Suppressor macrophage treated with lipopolysaccharide for 1 hour (primary cell): ENCODE data around the gene ATRNL1.
"Not testable (repeated sequence)": the region's sequence is repeated elsewhere in the genome, so short reads cannot be mapped to it uniquely, and the experiment has no call there.

Experiments
- DNase-seq, 3 donors: peaks; one replicate each; pipeline ENCODE4 v3.0.0-alpha.2; 2020 to 2022

Gene ATRNL1

DNA sequence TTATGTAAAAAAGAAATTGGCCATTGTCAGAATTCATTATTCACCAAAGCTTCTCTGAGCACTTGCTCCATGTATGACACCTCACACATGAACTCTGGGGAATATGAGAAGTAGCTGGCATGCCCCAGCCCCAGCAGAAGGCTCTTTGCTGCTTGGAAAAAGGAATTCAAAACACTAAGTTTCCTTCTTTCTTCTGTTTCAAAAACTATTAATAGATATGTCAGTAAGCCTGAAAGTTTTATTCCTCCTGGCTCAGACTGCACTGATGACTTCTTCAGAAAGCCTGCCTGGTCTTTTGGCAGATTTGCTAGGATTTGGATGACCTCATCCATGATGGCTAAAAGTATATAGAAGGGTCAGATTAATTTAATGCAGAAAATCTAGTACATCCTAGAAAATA, 668.9 kb downstream of the ATRNL1 start:
- no peak for DNase-seq

DNA sequence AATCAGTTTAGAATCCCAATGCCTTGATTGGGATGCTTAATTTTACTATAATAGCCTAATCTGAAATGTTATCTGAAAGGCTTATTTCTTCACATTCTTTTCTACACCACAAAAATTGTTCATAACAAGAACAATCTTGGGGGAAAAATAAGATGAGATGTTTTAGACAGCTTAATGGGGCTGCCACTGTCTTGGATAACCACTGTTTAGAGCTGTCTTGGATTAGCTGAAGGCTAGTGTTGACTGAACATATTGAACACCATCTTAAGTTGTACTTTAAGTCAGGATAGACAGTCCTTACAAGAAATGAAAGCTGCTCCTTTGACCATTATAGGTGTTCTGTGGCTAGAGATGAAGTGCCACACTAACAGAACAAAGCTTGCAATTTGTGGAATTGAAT, 678.6 kb downstream of the ATRNL1 start:
- no peak for DNase-seq

DNA sequence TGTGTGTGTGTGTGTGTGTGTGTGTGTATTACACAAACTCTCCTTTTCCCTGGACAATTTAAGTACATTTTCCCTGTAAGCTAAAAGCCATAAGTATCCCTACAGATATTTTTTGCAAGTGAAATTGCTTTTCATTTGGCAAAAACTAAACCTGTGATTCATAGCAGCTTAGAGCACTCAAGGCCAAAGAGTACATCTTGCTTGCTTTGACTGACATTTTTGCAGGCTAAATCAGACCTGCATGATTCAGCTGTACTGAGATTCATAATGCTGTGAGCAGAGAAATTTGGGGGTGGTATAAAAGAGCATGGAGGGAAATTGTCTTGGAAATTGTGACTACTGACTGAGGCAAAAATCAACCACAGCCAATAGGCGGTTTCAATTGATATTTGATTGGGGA, 679.4 kb downstream of the ATRNL1 start:
- no peak for DNase-seq

DNA sequence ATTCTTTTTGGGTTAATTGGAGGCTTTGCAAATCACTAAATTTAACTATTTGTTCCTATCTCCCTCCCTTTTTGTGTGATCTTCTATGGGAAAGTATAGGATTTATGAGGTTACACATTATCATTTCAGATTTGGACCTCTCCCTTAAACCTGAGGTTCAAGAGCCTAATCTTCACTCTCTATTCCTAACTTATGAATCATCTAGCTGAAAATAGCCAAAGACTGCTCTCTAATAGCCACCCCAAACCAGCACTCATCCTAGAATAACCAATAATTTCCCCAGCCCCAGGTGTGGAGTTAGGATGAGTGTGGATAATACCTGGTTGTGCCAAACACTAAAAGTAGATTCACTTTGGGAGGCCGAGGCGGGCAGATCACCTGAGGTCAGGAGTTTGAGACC, 680.7 kb downstream of the ATRNL1 start:
- DNase-seq, result no peak

DNA sequence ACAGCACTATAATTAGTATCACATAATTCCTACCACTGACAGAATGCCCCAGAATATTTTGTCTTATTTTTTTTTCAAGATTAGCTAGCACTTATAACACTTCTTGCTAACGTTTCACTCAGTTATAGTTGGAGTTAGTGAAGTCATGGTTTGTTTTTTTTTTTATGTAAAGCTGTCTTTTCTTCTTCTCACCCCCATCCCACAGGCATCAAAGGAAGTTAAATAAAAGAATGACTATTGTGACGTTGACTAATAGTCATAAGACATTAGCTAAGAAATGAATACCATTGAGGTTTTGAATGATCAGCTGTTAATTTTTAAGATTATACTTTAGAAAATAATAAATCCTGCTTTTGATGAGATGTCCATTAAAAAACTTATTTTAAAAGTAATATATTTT, 681.6 kb downstream of the ATRNL1 start:
- DNase-seq, result no peak

DNA sequence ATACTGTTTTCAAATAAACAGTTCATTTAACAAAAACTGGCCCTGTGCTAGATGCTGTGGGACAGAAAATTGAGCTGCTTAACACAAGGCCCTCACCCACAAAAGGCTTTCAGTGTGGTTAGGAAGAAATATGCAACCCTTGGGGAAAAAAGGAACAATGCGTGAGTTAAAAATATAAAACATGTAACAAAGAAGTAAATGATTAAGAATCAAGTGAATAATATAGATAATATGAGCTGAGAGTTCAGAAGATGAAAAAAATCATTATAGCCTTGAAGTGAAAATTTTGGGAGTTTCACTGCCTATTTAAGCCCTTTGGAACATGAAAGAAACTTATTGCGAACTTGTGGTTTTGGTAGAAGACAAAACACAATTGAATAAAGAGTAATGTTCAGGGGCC, 684.5 kb downstream of the ATRNL1 start:
- no peak for DNase-seq

DNA sequence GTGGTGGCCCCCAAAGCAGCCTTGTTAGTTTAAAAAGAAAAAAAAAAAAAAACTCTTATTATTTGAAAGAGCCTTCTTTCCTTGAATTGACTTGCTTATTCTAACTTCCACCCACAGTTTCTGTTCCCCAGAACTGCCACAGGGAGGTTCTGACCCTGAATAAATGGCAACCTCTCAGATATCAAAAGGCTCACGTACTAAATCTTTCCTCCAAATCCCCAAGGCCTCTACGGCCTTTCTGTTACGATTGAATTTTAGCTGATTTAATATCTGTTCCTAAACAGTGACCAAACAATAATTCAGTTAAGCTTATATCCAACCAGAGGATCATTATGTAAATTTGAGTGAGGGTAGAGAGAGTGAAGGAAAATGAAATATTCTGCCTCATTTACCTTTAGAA, 697.1 kb downstream of the ATRNL1 start:
- DNase-seq, result no peak

DNA sequence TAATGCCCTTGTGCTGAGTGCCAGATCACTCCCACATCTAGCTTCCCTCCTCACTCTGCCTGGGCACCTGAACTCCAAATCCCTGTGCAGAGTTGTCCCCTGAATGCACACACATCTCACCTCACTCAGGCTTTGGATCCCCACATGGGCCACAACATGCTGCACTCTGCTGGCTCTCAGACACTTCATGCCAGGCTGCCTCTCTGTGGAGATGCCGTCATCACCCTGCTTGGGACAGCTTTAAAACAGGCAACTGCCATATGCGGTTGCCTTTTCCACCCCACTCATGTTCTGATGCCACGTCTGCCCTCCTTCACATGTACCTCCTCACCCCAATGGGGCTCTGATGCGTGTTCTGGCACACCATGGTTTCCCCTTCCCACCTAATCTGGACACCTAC, 702.8 kb downstream of the ATRNL1 start:
- DNase-seq, result no peak

DNA sequence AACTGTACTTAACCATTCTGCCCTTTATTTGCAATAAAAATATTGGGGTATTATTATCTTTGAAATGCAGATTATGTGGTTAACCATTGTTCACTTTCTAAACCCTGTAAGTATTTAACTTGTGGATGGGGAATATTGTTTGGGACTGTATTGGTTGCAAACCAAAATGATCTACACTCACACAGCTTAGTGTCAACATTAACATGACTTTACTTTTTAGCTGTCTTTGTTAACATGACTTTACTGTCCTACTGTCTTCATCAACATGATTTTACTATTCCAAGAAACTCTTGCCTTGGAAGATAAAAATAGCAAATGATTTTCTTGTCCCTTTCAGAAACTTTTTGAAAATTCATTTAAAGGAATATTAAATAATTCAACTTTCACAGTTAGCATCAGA, 708.3 kb downstream of the ATRNL1 start:
- DNase-seq, result no peak

DNA sequence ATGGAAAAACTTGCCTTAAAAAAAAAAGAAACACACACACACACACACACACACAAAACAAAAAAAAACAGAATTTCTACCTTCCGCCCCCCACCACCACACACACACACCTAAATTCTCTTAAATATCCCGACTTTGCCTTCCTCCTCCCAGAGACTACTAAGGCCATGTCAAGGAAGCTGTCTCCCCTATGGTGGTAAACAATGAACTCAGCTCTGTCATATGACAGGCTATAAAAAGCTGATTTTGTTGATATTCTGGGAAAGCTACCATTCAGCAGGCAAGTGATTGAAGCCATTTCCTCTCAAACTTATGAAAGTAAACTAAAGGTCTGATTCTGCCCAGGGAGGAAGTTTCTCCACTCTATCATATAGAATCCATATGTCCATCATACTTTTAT, 708.8 kb downstream of the ATRNL1 start:
- DNase-seq, result no peak

DNA sequence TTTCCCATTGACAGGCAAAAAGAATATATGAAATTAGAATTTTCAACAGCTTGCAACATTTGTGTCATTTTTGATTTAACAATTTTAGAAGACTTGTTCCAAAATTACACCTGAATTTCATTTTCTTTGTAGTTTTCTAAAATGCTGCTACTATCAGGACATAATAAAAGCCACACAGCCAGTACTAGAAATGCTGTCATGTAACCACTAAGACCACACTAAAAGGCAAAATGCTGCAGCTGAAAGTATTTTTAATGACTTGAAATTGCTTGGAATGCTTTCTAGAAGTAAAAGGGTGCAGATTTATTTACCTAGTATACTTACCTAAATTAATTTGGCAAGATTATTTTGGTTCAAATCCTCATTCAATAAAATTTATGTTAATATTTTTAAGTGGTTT, 709.7 kb downstream of the ATRNL1 start:
- DNase-seq, result no peak

DNA sequence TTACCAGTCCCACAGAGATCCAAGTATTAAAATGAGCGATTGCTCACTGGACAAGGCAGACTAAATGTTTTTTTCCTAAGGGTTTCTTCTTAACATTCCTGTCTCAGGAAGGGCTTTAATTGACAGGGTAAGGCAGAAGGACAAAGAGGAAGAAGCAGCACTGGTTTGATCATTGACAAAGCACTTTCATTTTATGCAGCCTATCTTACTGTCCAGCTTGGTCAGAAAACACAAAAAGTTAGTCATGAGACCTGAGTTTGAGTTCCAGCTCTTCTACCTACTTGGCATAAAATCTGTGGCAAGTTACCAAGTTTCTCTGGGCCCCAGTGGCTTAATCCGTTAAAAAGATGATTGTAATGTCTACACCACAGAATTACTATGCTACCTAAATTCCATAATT, 721.4 kb downstream of the ATRNL1 start:
- no peak for DNase-seq

DNA sequence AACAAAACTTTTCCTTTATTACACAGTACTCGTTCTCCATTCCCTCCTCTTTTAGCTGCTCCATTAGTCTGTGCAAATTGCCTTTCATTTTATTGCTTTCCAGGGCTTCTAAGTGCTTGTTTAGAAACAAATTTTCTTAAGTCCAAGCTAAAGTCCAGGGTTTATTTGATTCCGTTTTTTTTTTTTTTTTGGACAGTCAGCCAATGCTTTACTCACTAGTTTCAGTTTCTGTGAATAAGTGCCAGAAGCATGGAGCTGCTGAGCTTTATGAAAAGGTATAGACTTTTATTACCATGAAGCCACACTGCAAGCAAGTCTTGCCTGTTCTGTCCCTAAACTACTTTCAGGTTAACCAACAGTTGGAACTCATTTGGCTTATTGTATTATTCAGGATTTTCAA, 724.8 kb downstream of the ATRNL1 start:
- no peak for DNase-seq

DNA sequence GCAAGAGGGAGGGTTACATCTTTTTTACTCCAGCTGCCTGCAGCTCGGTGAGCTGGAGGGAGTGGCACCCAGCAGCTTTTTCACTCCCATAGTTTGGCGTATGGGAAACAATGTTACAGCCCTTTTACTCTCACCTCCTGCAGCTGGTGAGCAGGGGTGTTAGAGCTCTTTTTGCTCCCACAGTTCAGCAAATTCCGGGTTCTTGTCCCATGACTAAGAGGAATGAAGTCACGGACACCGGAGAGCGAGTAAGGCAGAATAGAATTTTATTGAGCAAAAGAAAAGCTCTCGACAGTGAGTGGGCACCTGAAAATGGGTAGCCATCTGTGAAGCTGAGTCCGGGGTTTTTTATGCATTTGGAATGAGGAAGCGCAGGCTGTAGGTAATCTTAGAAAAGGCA, 733.2 kb downstream of the ATRNL1 start:
- DNase-seq, result no peak

DNA sequence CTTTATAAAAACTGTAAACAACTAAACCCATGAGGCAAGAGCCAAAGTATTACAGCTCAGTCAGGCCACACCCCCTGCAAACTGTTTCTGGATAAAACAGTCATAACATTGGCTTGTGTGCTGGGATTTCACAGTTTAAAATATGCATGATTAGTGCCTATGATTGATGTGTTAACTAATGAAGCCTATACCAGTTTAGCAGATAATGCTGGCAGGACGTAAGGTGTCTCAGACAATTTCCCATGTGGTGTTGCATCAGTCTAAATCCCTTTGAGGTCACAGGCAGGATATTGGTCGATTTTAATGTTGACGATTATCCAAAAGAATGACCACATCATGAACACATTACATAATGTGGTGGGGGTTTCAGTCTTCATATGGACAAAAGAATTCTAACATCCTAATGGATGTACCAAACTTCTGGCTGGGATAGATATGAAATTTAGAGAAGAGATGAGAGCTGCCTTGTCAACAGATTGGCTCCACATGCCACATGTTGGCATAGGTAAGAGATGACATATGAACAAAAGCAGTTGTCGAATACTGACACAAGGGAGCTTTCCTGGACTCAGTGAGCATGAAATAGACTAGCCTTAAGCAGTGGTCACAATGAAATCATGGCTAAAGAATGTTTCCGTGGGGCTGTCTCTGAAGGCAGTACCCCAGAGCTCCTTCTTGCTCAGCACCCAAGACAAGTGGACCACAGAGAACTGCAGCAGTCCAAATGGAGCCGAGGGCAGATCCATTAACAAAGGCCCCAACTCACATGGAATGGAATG, 734.3 kb downstream of the ATRNL1 start:
- no peak for DNase-seq

DNA sequence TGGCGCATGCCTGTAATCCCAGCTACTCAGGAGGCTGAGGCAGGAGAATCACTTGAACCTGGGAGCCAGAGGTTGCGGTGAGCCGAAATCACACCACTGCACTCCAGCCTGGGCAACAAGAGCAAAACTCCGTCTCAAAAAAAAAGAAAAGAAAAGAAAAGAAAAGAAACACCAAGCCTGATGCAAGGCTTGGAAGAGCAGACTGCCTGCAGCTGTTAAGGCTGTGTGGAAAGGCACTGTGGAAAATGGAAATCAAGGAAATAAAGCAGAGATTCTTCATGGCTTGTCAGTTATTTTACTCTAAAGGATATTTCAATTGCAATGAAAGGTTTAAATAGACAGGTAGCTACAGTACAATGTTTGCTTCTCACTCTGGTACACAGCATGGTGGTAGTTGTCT, 735.0 kb downstream of the ATRNL1 start:
- DNase-seq, result not testable (repeated sequence)

DNA sequence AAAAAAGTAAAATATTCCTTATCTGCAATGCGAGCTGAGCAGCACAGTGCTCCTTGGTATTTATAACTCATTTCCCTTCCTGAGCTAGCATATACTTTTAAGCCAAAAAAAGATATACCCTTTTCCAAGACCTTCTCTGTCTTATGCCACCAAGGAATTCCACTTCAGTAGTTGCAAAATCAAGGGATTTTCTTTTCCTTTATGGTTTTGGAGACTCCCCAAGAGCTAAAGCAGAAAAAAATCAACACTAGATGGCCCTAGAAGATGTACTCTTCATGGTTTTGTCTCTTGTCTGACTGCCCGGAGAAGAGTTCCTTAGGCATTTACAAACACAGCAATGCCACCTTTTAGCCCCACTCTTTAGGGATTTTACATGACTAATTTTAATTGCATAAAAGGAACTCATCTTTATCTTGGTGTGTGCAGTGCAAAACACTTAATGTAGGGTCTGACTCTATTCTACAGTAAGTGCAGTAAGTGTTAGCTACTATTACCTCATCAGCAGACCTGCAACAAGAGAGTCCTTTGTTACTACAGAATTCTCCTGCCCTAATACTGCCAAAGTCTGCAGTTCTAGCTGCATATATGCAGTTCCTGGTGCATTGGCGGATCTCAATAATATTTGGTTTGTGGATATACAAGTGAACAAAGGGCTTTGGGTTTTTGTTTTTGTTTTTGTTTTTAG, 736.5 kb downstream of the ATRNL1 start:
- no peak for DNase-seq

DNA sequence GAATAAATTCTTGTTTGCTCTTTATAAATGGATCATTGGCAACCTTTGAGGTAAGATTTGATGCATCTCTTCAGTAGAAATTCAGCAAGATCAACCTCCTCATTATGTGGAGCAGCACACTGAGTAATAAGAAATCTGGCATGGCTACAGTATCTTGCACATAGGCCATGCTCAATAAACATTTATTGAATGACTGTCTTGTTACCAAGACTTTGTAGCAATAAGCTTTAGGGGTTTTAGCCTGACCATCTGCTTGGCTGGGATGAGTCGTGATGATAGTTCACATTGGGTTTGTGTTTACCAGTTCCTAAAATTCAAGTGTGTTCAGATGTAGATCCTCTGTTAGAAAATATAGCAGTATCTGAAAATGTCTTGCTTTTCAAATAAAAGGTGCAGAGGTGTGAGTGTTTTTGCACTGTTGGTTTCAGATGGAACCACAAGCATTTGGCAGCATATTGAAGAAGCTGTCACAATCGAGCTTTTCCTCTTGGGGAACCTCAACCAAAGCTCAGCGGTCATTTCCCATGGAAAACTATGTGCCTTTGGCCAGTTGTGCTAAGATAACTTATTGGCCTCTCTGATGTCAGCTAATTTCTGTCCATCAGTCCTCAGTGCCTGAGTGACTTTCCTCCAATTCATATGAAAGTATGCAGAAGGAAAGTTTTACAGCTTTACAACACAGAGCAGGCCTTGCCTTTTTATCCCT, 737.3 kb downstream of the ATRNL1 start:
- DNase-seq, result no peak

DNA sequence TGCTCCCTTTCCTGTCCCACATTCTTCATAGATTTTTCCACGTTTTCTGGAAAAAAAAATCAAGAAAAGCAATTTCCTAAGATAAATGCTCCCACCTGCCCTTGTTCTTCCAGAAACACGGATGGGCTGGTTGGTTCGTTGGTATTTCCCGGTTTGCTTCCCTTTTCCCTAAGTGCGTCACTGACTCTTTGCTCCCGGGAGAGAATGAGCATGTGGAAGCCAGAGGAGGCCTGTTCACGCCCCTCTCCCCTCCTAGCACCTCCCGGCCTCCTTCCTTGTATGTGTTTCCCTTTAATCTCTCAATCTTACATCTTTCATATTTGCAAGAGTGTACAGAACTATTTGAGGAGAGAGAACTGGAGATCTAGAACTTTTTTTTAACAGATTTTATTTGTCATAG, 737.9 kb downstream of the ATRNL1 start:
- no peak for DNase-seq

DNA sequence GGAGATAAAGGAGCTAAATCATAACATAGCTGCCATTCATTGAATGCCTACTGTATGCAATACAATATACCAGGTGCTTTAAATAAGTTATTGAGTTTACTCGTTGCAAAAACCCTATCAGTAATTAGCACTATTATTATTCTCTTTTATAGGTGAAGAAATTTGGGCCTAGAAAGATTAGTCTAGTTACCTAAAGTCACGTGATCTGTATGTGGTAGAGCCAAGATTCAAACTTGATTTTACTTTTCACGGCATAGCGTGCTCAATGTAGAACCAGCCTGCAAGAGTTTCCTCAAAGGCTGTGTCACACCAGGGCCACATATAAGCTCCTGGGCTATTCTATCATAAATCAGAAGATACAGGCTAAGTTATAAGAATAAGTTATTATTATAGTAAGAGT, 740.0 kb downstream of the ATRNL1 start:
- no peak for DNase-seq

DNA sequence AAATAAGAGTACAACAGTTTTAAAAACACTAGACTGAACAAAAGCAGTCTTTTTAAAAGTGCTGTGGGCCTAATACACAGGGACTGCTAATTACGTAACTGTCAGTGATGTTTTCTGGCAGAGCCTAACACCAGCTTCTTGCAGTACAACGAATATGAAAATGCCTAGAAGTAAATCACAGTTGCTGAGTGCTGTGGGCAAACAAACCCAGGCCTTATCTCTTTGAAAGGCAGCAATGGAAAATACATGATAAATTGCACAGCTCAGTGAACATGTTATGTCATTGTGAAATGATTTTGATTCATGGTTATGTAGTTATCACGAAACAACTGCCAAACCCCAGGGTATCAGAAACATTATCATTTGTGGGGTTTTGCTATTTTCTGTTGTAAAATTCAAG, 751.4 kb downstream of the ATRNL1 start:
- DNase-seq, result no peak

DNA sequence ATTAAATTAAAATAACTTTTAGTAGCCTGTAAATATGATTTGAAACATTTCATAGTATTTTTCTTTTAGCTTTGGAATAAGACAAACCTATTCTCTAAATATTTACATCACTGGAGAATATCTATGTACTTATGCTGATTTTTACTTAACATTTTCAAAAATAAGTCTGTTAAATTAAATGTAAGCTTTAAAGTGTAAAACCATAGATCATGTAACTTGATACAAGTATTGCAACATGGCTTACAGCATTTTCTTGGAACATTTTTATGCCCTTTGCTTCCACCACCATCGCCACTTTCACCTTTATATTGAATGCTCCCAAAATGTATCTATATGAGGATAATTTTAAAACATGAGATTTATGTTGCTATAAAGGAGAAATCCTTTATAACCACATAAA, 752.8 kb downstream of the ATRNL1 start:
- DNase-seq, result no peak

DNA sequence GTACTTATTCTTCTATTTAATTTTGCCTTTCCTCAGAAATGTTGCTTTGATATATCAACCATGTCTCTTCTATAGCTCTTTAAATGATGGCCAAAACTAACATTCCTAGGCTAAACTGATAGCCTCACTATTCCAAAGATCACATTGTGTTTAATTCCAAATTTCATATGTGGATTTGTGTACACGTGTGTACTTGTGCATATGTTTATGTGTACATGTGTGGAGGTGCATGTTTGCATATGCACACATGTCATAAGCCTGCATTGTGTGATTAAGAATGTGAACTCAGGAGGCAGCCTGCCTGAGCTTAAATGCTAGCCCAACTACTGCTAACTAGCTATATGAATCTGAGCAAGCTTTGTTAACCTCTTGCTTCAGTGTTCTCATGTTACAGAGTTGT, 753.4 kb downstream of the ATRNL1 start:
- no peak for DNase-seq

DNA sequence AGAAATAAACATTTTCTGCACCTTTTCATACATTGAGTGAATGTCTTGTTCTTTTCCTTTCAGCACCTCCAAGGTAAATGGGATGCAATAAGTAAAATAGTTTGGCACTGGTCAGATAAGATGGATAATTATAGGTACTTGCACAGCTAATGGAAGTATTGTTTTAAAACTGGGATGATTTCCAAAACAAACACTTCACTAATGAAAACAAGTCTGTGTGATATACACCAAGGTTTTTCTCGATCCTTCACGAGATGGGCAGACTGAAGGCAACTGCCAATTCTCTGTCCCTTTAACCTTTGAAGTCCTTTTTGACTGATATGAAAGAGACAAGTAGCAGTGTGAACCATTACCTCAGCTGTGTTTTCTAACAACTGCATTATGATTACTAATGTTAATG, 756.0 kb downstream of the ATRNL1 start:
- no peak for DNase-seq
